Fibroblast of gingiva (primary cell): Measurements from ENCODE around the gene TWNK.

Experiments used
- DNase-seq: peaks from one replicate; pipeline ENCODE4 v3.0.0-alpha.2; 2011; ENCODE audit warnings: low read depth

Gene TWNK

DNA sequence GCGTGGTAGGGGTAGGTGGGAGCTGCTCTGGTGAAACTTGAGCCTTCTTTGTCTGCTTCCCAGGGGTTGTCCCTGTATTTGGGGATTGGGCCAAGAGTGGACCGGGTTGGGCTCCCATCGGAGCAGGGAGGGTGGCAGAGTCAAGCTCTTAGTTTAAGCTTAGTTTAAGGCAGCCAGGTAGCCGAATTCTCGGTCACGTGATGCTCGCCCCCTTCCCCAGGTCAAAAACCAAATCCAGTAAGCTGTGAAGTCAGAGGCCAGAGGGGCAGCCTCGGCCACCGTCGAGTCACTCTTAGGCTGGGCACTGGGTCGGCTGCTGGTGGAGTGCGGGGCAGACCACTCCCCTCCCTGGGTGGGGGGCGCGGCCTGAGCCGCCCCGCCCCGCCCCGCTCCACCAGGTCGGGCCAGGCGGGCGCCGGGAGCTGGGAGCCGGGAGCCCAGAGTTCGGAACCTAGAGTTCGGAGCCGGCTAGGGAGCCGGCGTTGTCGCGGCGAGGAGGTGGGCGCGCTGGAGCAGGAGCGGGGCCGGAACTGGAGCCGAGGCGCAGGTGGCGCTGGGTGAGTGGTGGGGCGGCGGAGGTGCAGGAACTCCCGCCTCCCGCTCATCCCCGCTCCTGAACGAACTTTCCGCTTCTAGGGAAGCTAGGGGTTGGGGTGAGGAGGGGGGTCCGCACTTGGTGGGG lies 9.5 kb downstream of the TWNK start:
- no peak for DNase-seq

DNA sequence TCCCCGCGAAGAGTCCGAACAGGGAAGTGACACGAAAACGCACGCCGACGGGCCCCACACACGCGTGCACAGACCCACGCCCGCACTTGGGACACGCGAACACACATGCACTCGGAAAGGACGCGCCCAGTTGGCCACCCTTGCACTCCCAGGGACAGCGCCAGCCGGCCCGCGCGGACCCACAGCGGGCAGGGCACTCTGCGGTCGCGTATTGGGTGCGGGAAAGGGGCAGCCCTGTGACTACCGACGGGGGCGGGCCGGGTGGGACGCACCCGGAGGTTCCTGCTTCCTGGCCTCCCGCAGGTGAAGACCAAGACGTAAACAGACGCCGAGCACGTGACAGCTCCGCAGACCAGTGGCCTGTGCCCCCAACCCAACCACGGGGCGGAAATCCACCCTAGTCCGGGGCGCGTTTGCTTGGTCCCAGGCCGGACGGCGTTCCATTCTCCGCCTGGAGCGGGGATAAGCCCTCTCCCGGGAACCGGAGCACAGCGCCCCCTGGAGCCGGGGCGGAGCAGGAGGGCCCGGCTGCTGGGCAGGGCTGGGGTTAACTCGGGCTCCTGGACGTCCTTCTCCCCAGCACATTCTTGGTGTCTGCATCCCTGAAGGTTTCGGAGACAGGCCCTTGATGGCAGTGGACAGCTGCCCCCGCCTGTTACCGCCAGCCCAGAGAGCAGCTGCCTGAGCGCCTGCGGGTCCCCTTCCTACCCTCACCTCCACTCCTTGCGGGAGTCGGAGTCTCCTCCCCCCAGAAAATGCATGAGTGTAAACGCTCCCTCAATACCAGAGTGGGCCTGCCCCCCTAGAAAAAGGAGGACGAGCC lies 10.2 kb downstream of the TWNK start:
- peak; percentile 65 for DNase-seq

DNA sequence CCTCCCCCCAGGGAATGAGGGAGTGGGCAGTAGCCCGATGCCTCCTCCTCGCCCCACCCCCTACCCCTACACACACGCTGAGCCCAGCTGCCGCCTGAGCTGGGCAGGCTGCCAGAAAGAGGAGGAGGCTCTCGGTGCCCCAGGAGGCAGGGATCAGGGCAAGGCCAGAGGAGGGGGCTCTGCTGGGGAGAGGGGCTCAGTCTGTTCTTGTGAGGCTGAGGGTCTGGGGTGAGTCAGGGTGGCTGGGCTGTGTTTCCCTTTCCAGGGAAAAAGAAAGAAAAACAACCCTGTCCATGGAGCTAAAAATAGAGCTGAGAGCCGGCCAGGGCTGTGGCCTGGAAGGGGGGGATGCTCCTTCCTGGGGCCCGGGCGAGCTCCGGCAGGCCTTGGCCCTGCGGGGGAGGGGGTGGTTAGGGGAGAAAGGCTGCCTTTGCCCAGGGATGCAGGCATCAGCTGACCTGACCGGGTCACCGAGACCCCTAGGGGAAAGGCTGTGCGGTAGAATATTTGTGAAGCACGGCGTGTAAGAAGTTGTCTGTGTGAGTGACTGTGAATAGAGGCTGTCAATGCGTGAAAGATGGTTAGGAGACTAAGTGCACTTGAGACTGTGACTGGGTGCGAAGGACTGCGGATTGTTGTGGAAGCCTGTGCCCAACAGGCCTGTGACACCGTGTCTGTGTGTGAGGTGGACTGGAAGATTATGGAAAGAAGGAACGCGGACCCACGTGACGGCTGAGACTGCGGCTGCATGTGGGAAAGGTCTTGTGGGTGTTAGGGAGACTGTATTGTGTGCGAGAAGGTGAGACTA lies 11.0 kb downstream of the TWNK start:
- peak; percentile 78 for DNase-seq

DNA sequence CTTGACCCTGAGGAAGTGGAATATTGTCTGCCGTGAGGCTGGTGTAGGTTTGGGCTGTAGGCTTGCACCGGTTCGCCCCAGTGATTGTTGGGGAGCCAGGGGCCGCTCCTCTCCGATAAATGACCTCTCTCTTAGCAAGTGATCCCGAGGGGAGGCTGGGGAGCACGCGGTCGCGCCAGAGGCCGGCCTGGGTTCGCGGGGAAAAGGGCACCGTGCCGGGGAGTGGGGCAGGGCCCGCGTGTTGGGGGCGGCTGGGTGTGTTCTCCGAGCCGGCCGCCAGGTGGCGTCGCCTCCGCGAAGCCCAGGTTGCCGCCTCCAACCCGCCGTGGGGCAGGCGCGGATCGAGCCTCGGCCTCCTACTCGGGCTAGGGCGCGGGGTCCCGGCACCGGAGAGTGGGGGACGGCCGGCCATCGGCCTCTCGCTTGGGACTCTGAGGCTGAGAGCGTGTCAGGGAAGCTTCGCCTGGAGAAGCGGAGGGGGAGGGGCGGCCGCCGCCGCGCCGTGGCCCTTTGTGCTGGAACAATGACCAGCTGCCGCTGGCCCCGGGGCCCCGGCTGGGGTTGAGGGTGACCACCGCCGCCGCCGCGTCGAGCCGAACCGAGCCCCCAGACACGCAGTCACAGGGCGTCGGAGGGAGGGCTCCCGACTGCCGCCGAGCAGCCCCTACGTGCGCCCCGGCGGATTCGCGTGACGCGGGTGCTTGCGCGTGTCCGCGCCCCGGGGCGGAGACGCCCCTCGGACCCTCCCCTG lies 11.8 kb downstream of the TWNK start:
- DNase-seq = peak; percentile 84

DNA sequence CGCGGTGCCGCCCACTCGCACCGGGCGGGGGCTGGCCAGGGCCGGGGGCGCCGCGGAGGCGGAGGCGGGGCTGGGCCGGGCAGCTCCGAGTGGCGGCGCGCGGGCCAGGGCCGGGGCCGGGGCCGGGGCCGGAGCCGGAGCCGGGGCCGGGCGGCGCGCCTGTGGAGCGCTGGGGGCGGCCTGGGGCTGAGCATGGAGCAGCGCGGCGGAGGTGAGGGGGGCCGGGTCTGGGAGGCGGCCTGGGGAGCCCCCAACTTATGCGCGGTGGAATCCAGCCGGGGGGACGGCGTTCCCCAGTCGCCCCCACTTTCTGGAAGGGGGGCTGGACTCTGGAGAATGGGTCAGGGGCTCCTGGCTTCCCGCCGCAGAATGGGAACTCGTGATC lies 12.4 kb downstream of the TWNK start, which contains the start of gene LZTS2:
Gene LZTS2 (plus strand): TSS at position 67 of the 385 bp plus-strand sequence. CDS start 2,731 bp downstream, outside the sequence.
- no peak for DNase-seq

DNA sequence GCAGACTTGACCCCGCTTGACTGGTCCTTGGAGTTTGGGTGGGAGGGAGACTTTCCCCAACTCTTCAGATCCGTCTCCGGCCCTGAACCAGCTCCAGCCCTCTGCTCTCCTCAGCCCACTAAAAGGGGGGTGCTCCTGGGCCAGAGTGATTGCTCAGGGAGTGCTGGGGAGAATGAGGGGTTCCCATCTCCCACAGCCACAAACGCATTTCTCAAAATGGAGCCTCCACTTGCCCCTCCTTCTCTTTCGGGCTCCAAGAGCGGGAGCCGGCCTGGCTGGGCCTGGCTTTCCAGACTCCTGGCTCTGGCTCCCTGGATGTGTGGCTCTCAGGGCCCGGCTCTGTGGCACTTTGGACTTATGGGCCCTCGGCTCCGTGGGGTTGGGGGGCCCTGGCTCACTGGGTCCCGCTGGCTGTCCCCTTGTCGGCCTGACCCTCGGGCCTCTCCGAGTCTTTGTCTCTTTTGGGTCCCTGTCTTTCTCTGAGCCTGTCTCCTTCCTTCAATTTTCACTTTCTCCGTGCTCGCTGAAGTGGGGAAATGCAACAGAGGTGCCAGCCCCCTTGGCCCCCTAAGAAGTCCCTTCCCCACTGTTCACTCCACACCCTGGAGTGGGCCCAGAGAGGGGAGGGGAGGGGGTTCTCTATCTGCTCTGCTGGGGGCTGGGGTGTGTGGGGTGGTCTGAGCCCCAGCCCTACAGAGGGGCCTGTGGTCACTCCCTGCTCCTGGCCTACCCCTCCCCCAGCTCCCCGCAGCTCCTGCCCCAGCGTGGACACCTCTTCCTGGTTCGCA lies 13.0 kb downstream of the TWNK start:
- no peak for DNase-seq

DNA sequence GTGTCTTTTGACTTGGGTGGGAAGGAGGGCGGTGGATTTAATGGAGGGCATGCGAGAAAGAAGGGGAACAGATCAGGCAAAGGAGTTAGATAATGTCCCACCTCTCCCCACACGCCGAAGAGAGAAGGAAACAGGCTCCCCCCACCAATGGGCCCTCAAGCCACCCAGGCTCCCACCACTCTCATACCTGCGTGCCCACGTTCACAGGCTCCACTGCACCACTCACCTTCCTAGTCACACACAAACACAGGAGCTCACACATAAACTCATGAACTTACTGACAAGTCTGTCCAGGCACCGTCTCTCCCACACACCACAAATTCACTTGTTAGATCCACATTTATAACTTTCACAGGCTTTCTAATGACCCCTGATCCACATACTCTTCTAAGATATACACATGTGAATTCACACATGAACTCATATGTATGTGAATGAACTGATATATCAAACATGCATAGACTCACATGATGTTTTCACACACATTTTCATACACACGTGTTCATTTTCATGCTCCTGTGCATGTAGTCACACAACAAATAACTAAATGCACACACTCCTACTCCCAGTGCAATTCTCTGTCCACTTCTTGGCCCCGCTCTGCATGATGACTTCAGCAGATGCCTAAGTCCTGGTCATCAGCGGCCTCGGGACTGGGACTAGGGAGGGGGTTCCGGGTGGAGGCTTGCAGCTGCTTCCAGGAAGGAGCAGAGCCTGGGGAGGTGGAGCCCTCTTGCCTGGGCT lies 13.7 kb downstream of the TWNK start:
- DNase-seq = peak; percentile 92

DNA sequence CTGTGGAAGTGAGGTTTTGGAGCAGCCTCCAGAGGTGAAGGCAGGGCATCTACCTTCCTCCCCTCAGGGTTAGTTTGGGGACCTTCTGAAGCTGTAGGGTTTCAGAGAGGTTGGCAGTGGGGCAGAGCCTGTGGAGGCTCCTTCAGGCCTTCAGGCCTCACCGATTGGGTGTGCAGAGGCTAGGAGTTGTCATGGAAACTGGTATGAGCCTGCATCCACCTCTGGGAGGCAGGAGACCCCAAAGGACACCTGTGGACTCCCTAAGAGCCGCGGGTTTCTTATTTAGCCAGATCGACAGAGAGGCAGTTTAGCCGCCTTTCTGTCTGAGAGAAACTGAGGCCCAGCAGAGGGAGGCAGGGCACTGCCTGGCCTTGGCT lies 14.3 kb downstream of the TWNK start:
- no peak for DNase-seq

DNA sequence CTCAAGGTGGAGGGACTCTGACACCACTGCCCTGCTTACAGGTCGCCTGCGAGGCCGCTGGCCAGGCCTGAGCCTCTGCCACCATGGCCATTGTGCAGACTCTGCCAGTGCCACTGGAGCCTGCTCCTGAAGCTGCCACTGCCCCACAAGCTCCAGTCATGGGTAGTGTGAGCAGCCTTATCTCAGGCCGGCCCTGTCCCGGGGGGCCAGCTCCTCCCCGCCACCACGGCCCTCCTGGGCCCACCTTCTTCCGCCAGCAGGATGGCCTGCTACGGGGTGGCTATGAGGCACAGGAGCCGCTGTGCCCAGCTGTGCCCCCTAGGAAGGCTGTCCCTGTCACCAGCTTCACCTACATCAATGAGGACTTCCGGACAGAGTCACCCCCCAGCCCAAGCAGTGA lies 15.1 kb downstream of the TWNK start:
- DNase-seq = no peak

DNA sequence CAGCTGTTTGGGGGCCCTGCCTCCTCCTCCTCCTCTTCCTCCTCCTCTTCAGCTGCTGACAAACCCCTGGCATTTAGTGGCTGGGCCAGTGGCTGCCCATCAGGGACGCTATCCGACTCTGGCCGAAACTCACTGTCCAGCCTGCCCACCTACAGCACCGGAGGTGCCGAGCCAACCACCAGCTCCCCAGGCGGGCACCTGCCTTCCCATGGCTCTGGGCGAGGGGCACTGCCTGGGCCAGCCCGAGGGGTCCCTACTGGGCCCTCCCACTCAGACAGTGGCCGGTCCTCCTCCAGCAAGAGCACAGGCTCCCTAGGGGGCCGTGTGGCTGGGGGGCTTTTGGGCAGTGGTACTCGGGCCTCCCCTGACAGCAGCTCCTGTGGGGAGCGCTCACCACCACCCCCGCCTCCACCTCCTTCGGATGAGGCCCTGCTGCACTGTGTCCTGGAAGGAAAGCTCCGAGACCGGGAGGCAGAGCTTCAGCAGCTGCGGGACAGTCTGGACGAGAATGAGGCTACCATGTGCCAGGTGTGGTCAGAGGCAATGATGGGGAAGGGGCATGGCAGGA lies 16.4 kb downstream of the TWNK start:
- DNase-seq = no peak

DNA sequence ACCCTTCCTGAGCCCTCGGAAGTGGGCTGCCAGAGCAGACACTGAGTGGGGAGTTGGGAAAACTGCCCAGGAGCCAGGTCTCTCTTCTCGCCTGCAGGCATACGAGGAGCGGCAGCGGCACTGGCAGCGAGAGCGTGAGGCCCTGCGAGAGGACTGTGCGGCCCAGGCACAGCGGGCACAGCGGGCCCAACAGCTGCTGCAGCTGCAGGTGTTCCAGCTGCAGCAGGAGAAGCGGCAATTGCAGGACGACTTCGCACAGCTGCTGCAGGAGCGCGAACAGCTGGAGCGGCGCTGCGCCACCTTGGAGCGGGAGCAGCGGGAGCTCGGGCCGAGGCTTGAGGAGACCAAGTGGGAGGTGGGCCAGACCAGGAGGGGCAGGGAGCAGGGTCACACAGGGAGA lies 18.0 kb downstream of the TWNK start:
- DNase-seq = no peak

DNA sequence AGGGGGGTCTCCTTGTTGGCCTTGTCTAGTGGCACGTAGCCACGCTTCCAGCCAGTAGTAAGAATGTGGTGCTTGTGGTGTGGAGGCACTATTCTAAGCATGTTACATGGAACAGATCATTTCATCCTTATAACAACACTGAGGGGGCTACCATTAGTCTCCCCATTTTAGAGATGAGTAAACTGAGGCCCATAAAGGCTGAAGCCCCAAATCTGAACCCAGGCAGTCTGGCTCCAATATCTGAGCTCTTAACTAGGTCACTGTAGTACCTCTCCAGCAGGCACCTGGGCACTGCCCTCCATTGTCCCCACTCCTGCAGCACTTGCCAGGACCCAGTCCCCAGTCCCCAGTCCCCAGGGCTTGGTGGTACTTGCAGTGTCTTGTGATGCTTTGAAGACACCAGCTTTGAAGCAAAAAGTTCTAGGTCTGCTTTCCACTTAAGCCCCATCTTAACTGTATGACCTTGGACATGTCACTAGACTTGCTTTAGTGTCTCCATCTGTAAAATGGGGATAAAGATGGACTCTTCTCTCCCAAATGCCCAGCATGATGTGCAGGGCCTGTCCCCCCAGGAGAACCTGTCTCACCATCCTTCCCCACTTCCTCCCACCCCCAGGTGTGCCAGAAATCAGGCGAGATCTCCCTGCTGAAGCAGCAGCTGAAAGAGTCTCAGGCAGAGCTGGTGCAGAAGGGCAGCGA lies 18.7 kb downstream of the TWNK start:
- no peak for DNase-seq

DNA sequence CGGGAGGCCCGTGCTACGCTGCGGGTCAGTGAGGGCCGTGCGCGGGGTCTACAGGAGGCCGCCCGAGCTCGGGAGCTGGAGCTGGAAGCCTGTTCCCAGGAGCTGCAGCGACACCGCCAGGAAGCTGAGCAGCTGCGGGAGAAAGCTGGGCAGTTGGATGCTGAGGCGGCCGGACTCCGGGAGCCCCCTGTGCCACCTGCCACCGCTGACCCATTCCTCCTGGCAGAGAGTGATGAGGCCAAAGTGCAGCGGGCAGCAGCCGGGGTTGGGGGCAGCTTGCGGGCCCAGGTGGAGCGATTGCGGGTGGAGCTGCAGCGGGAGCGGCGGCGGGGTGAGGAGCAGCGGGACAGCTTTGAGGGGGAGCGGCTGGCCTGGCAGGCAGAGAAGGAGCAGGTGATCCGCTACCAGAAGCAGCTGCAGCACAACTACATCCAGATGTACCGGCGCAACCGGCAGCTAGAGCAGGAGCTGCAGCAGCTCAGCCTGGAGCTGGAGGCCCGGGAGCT lies 19.3 kb downstream of the TWNK start:
- DNase-seq = no peak

DNA sequence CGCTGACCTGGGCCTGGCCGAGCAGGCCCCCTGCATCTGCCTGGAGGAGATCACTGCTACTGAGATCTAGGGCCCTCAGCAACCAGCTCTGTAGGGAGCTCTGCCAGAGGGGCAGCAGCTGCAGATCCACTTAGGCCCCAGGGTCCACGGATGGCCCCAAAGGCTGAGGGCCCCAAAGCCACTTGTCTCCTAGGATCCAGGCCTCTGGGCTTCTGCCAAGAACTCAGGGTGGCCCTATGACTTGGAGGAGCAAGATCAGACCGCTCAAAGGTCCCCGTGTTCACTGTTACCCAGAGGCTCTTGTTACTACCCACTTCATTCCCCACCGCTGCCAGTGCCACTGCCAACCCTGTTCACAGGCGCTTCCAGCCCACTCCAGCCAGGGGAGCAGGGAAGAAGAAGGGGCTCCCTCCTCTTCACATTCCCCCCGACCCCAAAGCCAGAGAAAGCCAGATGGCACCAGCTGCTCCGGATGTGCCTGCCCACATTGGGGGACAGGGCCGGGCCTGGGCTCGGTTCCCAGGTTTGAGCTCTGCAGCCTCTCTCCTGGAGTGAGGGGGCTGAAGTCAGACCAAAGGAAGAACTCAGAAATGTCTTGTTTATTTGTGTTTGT lies 19.9 kb downstream of the TWNK start:
- no peak for DNase-seq

DNA sequence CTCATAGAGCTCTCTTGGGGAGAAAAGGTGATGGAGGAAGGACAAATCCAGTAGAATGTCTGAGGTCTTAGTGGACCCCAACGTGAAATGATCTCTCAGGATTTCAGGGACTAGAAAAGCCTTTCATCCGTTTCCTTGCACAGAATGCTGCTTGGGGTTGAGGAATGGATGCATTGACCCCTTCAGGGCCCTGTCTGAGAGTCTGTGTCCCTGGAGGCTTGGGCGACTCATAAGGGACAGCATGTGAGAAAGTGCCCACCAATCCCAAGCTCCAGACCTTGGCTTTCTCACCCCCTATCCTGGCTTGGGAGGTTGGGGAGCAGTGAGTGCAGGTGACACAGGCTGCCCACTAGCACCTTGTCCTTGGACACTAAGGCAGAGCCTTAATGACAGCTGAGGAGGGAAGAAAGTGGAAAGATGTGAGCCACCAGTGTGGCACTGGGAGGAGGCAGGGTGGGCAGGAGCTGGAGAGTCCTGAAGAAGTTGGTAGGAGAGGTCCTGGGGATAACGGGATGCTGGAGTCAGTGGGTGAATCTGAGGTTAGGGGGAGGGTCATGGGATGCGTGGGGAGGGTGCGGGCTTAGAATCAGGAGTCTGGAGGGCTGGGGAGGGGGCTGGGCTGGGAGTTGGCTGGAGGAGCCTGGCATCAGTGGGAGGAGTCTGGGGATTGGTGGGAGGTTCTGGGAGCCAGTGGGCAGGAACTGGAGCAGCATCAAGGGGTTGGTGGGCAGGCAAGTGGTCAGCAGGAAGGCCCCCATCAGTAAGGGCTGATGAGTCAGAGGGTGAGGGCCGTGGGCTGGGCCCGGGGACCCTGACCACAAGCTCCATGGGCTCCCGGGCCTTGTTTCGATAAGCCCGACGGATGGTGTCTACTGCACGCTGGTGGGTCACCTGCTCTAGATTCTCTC lies 20.8 kb downstream of the TWNK start:
- no peak for DNase-seq

DNA sequence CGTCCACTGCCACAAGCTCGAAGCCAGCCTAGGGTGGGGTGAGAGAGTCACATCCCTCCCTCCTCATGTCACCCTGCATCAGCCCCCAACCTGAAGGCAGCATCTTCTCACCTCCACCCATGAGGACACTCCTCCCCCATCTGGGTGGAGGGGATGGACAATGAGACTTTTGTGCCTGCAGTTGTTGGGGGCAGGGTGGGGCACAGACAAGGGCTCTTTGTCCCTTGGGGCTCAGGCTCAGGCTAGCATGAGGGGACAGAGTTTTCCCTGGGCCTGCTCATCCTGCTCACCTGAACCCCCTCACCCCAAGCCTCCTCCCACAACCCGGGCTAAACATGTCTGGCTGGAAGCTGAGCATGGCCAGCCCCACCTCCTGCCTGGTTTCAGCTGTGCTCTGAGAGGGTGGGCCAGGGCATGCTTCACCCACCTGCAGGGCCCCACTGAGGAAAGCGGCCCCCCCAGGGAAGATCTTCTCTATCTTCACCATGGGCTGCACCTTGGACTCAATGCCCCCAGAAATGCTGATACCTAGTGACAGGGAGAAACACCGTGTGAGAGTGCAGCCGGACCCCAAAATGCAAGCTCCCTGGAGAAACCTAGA lies 21.6 kb downstream of the TWNK start:
- no peak for DNase-seq

DNA sequence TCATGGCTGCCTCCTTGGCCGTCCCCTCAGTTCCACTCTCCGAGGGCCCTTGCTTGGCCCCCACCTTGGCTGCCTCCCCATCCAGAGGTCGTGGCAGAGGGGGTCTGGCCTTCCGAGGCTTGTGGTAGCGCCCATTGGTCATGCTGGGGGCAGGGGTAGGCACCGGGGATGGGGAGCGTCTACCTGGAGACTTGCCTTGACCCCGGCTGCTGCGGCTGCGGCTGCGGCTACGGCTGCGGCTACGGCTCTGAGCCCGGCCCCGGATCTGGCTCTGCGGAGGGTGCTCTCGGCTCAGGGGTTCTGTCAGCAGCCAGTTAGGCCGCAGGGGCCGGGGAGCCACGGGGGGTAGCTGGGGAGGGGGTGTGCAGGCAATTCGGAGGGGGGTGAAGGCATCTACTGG lies 23.0 kb downstream of the TWNK start:
- DNase-seq = no peak
